ENCODE results near the gene LAMA2.

LAMA2 gene

DNA sequence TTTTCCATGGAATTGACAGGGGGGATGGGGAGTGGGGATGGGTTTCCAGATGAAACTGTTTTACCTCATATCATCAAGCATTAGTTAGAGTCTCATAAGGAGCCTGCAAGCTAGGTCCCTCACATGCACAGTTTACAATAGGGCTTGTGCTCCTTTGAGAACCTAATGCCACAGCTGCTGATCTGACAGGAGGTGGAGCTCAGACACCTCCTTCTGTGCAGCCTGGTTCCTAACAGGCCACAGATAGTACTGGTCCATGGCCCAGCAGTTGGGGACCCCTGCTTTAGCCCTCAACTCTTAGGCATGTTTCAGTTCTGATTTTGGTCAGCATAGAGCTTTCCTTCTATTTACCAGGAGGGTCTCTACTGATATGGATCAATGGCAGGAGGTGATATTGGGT, 251.6 kb downstream of the LAMA2 start:
- no peaks in the 10 kb centered on the region for H4K20me1 ChIP-seq (ENCODE audit: insufficient read depth, low read length)
- H3K9ac ChIP-seq (ENCODE audit: low read length) = no peak overlapping the region
- TF ChIP-seq EZH2phosphoT487 (IDR thresholded peaks at IDR 0.05; ENCODE audit: low read depth) = no peak
- TF ChIP-seq, protein P1, sequence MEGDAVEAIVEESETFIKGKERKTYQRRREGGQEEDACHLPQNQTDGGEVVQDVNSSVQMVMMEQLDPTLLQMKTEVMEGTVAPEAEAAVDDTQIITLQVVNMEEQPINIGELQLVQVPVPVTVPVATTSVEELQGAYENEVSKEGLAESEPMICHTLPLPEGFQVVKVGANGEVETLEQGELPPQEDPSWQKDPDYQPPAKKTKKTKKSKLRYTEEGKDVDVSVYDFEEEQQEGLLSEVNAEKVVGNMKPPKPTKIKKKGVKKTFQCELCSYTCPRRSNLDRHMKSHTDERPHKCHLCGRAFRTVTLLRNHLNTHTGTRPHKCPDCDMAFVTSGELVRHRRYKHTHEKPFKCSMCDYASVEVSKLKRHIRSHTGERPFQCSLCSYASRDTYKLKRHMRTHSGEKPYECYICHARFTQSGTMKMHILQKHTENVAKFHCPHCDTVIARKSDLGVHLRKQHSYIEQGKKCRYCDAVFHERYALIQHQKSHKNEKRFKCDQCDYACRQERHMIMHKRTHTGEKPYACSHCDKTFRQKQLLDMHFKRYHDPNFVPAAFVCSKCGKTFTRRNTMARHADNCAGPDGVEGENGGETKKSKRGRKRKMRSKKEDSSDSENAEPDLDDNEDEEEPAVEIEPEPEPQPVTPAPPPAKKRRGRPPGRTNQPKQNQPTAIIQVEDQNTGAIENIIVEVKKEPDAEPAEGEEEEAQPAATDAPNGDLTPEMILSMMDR (IDR thresholded peaks at IDR 0.05; ENCODE audit: low read depth, low read length) = no peak
- no peaks in the 10 kb centered on the region for H3K9me3 ChIP-seq (ENCODE audit: insufficient read depth, low read length)
- no peaks in the 10 kb centered on the region for H3K4me1 ChIP-seq (ENCODE audit: low read length)
- H3K4me3 ChIP-seq (ENCODE audit: low read length) = no peak overlapping the region
- H3K27me3 ChIP-seq (ENCODE audit: low read depth, low read length) = no peaks in the 10 kb centered on the region
- no peak overlapping the region for H2AFZ ChIP-seq (ENCODE audit: low read depth, low read length)
- H3K27ac ChIP-seq (ENCODE audit: low read length) = no peak overlapping the region
- H3K79me2 ChIP-seq (ENCODE audit: low read length) = no peaks in the 10 kb centered on the region
- H3K36me3 ChIP-seq (replicated peaks; ENCODE audit: low read depth, low read length) = no peaks in the 10 kb centered on the region
- no peak overlapping the region for H3K4me2 ChIP-seq (ENCODE audit: low read length)

DNA sequence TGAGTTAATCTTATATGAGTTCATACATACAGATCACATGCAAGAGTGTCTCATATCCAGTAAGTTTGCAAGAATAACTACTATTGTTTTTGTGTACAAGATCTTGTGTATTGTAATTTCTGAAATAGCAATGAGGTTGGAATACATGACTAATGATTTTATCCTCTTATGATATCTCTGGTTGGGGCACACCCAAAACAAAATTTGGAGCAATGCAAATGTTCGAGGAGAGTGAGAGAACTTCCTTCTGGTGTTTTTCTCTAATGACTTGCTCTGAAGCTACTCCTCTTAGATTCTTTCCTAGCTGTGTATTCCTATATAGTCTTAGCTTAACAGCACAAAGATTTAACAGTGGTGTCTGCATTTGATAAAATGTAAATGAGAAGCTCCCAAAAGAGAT, 252.5 kb downstream of the LAMA2 start:
- no peak overlapping the region for H2AFZ ChIP-seq (ENCODE audit: low read depth, low read length)
- no peaks in the 10 kb centered on the region for H3K9me3 ChIP-seq (ENCODE audit: insufficient read depth, low read length)
- H3K9ac ChIP-seq (ENCODE audit: low read length) = no peak overlapping the region
- no peak overlapping the region for H3K4me2 ChIP-seq (ENCODE audit: low read length)
- H3K4me3 ChIP-seq (ENCODE audit: low read length) = no peak overlapping the region
- no peaks in the 10 kb centered on the region for H3K79me2 ChIP-seq (ENCODE audit: low read length)
- H3K4me1 ChIP-seq (ENCODE audit: low read length) = no peaks in the 10 kb centered on the region
- H3K36me3 ChIP-seq (replicated peaks; ENCODE audit: low read depth, low read length) = no peaks in the 10 kb centered on the region
- H3K27ac ChIP-seq (ENCODE audit: low read length) = no peak overlapping the region
- TF ChIP-seq EZH2phosphoT487 (IDR thresholded peaks at IDR 0.05; ENCODE audit: low read depth) = no peak
- TF ChIP-seq, protein P1 (IDR thresholded peaks at IDR 0.05; ENCODE audit: low read depth, low read length) = no peak
- H4K20me1 ChIP-seq (ENCODE audit: insufficient read depth, low read length) = no peaks in the 10 kb centered on the region
- no peaks in the 10 kb centered on the region for H3K27me3 ChIP-seq (ENCODE audit: low read depth, low read length)

DNA sequence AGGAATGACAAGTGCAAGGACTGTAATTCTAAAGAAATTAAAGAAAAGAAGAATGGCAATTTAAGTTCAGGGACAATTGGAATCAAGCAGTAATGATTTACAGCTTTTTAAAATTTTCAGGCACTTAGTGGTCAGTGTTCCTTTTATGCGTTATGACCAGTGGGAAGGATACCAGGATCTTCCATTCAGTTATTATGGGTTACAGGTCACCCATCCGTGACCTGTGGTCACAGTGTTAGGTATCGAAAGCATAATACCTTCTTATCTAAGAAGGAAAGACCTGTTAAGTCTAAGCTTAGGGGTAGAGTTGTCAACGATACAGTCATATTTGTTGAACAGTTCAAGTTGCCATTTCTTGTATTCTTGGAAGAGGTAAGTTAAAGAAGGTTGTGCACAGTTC, 253.8 kb downstream of the LAMA2 start:
- no peak overlapping the region for H3K4me2 ChIP-seq (ENCODE audit: low read length)
- H3K4me1 ChIP-seq (ENCODE audit: low read length) = no peaks in the 10 kb centered on the region
- H3K79me2 ChIP-seq (ENCODE audit: low read length) = no peaks in the 10 kb centered on the region
- no peak overlapping the region for H3K4me3 ChIP-seq (ENCODE audit: low read length)
- no peaks in the 10 kb centered on the region for H3K9me3 ChIP-seq (ENCODE audit: insufficient read depth, low read length)
- H3K36me3 ChIP-seq (replicated peaks; ENCODE audit: low read depth, low read length) = no peaks in the 10 kb centered on the region
- no peak overlapping the region for H3K9ac ChIP-seq (ENCODE audit: low read length)
- TF ChIP-seq EZH2phosphoT487 (IDR thresholded peaks at IDR 0.05; ENCODE audit: low read depth) = no peak
- H2AFZ ChIP-seq (ENCODE audit: low read depth, low read length) = no peak overlapping the region
- no peaks in the 10 kb centered on the region for H3K27me3 ChIP-seq (ENCODE audit: low read depth, low read length)
- H4K20me1 ChIP-seq (ENCODE audit: insufficient read depth, low read length) = no peaks in the 10 kb centered on the region
- H3K27ac ChIP-seq (ENCODE audit: low read length) = no peak overlapping the region

DNA sequence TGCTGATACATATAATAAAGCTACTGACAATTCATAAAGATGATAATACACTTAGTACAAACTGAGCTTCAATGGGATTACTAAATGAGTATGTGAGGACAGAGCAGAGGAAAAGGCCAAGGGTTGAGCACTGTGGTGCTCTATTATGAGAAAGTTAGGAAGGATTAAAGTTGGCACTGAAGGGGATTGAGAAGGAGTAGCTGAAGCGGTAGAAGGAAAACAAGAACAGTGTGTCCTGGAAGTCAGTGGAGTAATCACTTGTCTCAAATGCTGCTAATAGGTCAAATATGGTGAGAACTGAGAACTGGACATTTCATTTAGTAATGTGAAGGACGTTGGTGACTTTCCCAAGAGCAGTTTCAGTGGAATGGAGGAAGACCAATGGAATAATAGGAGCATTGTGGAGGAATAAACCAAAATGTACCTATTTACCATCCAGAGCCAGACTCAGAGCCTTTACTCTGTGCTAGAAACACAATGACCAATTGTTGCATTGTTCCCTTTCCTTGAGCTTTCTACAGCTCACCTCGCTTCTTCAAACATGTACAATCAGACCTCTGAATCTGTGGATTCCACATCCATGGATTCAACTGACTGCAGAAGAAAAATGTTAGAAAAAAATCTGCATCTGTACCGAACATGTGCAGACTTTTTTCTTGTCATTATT, 255.9 kb downstream of the LAMA2 start:
- H3K79me2 ChIP-seq (ENCODE audit: low read length) = no peaks in the 10 kb centered on the region
- no peak overlapping the region for H3K4me3 ChIP-seq (ENCODE audit: low read length)
- no peak overlapping the region for H3K4me2 ChIP-seq (ENCODE audit: low read length)
- no peak overlapping the region for H3K27ac ChIP-seq (ENCODE audit: low read length)
- H4K20me1 ChIP-seq (ENCODE audit: insufficient read depth, low read length) = no peaks in the 10 kb centered on the region
- no peaks in the 10 kb centered on the region for H3K36me3 ChIP-seq (replicated peaks; ENCODE audit: low read depth, low read length)
- no peak overlapping the region for H2AFZ ChIP-seq (ENCODE audit: low read depth, low read length)
- H3K27me3 ChIP-seq (ENCODE audit: low read depth, low read length) = no peaks in the 10 kb centered on the region
- H3K9ac ChIP-seq (ENCODE audit: low read length) = no peak overlapping the region
- H3K4me1 ChIP-seq (ENCODE audit: low read length) = no peaks in the 10 kb centered on the region
- no peaks in the 10 kb centered on the region for H3K9me3 ChIP-seq (ENCODE audit: insufficient read depth, low read length)
- TF ChIP-seq, protein P1 (IDR thresholded peaks at IDR 0.05; ENCODE audit: low read depth, low read length) = no peak
- no peak for TF ChIP-seq EZH2phosphoT487 (IDR thresholded peaks at IDR 0.05; ENCODE audit: low read depth)
